ENCODE results near the gene AP2B1. TPM values are rescaled to one million over a fixed set of nuclear protein-coding genes. Genes with fewer than 3 reads are reported as not detected.

The AP2B1 gene
- total RNA-seq, 1 experiment from 2014 or later = 195 TPM

- H3K36me3 Mint-ChIP-seq = no peaks in the 10 kb centered on the region
- no peak overlapping the region for H3K27ac Mint-ChIP-seq
- peak overlapping the region; percentile 85 for H3K4me3 Mint-ChIP-seq
- peaks cover 16% of the 10 kb centered on the region for H3K27me3 Mint-ChIP-seq (ENCODE audit: low read depth)
- ChIA-PET POLR2A (interaction anchor here (0.5 to 1.6 kb wide), 5 partner anchors 7 to 116 kb away, joined by 3 to 7 read pairs (median 3); partner anchors contain the start of gene TAF15), CTCF (interaction anchor here (0.9 to 8.1 kb wide), 10 partner anchors 9 to 139 kb away, joined by 3 to 85 read pairs (median 10); partner anchors contain the start of gene TAF15)
- DNase-seq (ENCODE audit: low spot score) (no peak), ATAC-seq (peak; percentile 32)
- H3K4me1 Mint-ChIP-seq = peaks cover 35% of the 10 kb centered on the region
- no peak for TF ChIP-seq ZSCAN18 (CRISPR knock-in tag; IDR thresholded peaks at IDR 0.05)
- TF ChIP-seq MAX (CRISPR knock-in tag; IDR thresholded peaks at IDR 0.05) = peak; percentile 2; the same call in 1 of the 2 replicates
- no peaks in the 10 kb centered on the region for H3K9me3 Mint-ChIP-seq
Observed at GRCh38 chr17:35731917-35732805, 145.0 kb downstream of the AP2B1 start.

GRCh38 chr17:35732806-35733136 is 145.6 kb downstream of the AP2B1 start:
- Mint-ChIP-seq H3K9me3 (no peaks in the 10 kb centered on the region), H3K4me1 (peaks cover 31% of the 10 kb centered on the region), H3K36me3 (no peaks in the 10 kb centered on the region), H3K27me3 (ENCODE audit: low read depth) (peaks cover 16% of the 10 kb centered on the region), H3K27ac (no peak overlapping the region), H3K4me3 (peak overlapping the region; percentile 85)
- TF ChIP-seq SMAD3 (CRISPR knock-in tag; IDR thresholded peaks at IDR 0.05; ENCODE audit: borderline replicate concordance) = no peak
- TF ChIP-seq USF2 (CRISPR knock-in tag; IDR thresholded peaks at IDR 0.05) = no peak
- no peak for TF ChIP-seq ZNF416 (CRISPR knock-in tag; IDR thresholded peaks at IDR 0.05)
- no peak for TF ChIP-seq RELA (CRISPR knock-in tag; IDR thresholded peaks at IDR 0.05; ENCODE audit: borderline replicate concordance)
- no peak for TF ChIP-seq NFYB (CRISPR knock-in tag; conservative IDR thresholded peaks at IDR 0.05; ENCODE audit: low read depth)
- TF ChIP-seq FOXK1 (CRISPR knock-in tag; IDR thresholded peaks at IDR 0.05) = no peak
- no peak for TF ChIP-seq ATF3 (CRISPR knock-in tag; conservative IDR thresholded peaks at IDR 0.05)
- TF ChIP-seq HMGXB4 (CRISPR knock-in tag; IDR thresholded peaks at IDR 0.05) = no peak
- TF ChIP-seq IRF2 (CRISPR knock-in tag; IDR thresholded peaks at IDR 0.05; ENCODE audit: borderline replicate concordance, low read depth) = no peak
- no peak for TF ChIP-seq ZNF317 (CRISPR knock-in tag; IDR thresholded peaks at IDR 0.05; ENCODE audit: borderline replicate concordance, low read depth)
- no peak for TF ChIP-seq IRF1 (CRISPR knock-in tag; IDR thresholded peaks at IDR 0.05)
- TF ChIP-seq ZNF671 (CRISPR knock-in tag; IDR thresholded peaks at IDR 0.05) = no peak
- no peak for ATAC-seq
- POLR2A ChIA-PET = interaction anchor here (0.5 to 1.6 kb wide), 4 partner anchors 8 to 117 kb away, joined by 3 to 7 read pairs (median 4); partner anchors contain the start of gene TAF15
- DNase-seq (ENCODE audit: low spot score) = no peak
- CTCF ChIA-PET = interaction anchor here (1.9 to 8.1 kb wide), 5 partner anchors 9 to 139 kb away, joined by 5 to 85 read pairs (median 17); no protein-coding TSS in a partner anchor

- Mint-ChIP-seq H3K4me3 (peak overlapping the region; percentile 85; the same call in 1 of the 2 replicates), H3K27me3 (ENCODE audit: low read depth) (peaks cover 16% of the 10 kb centered on the region), H3K4me1 (peaks cover 27% of the 10 kb centered on the region), H3K27ac (no peak overlapping the region), H3K36me3 (no peaks in the 10 kb centered on the region), H3K9me3 (no peaks in the 10 kb centered on the region)
- no peak for ATAC-seq
- POLR2A ChIA-PET = interaction anchor here (1.0 kb wide), 1 partner anchor 8 kb away, joined by 3 read pairs; no protein-coding TSS in a partner anchor
- CTCF ChIA-PET = interaction anchor here (2.6 to 8.1 kb wide), 4 partner anchors 8 to 120 kb away, joined by 16 to 85 read pairs (median 26); no protein-coding TSS in a partner anchor
- DNase-seq (ENCODE audit: low spot score) = no peak
- TF ChIP-seq CBFB (CRISPR knock-in tag; IDR thresholded peaks at IDR 0.05; ENCODE audit: low read depth) = no peak
- no peak for TF ChIP-seq ZNF532 (CRISPR knock-in tag; IDR thresholded peaks at IDR 0.05; ENCODE audit: borderline replicate concordance)
- no peak for TF ChIP-seq ZNF512 (CRISPR knock-in tag; IDR thresholded peaks at IDR 0.05; ENCODE audit: borderline replicate concordance)
- no peak for TF ChIP-seq FOXJ3 (CRISPR knock-in tag; IDR thresholded peaks at IDR 0.05; ENCODE audit: borderline replicate concordance)
Observed at GRCh38 chr17:35733366-35733765, 146.2 kb downstream of the AP2B1 start.
